SU-DHL-6 (cell line): ENCODE results near the gene MAST2.

Experiments used
- H2AFZ ChIP-seq: fragments of 200-600 bp; sonication (generic); 2 replicates; pipeline ENCODE4 v1.6.1; 2014; ENCODE audit warnings: low read depth, mild to moderate bottlenecking, moderate library complexity, mixed read lengths, antibody characterized with exemption, low read length; ENCODE audit not compliant: severe bottlenecking
- H3F3A ChIP-seq: fragments of 200-600 bp; shearing (Covaris generic); 2 replicates; pipeline ENCODE4 v1.6.0; 2016; ENCODE audit warnings: antibody characterized with exemption, mild to moderate bottlenecking; ENCODE audit not compliant: insufficient read depth
- H3K27ac ChIP-seq: fragments of 200-600 bp; sonication (generic); 2 replicates; pipeline ENCODE4 v1.5.1; 2016; ENCODE audit warnings: low read depth, mild to moderate bottlenecking, low read length, moderate library complexity, mixed read lengths
- H3K27me3 ChIP-seq: fragments of 200-600 bp; sonication (generic), shearing (Covaris generic); 2 replicates; pipeline ENCODE4 v1.6.0; 2014; ENCODE audit warnings: mild to moderate bottlenecking, low read length
- H3K36me3 ChIP-seq: fragments of 200-600 bp; sonication (generic); 2 replicates; pipeline ENCODE4 v1.6.1; 2014; ENCODE audit warnings: mild to moderate bottlenecking, low read length, mixed read lengths
- H3K4me2 ChIP-seq: fragments of 300-600, 200-600 bp; shearing (Covaris generic), sonication (generic); 2 replicates; pipeline ENCODE4 v1.6.0; 2014; ENCODE audit warnings: low read length, low read depth, mild to moderate bottlenecking; ENCODE audit not compliant: poor library complexity, severe bottlenecking
- H3K4me3 ChIP-seq: fragments of 200-600 bp; sonication (generic); 2 replicates; pipeline ENCODE4 v1.5.1; 2014; ENCODE audit warnings: antibody characterized with exemption, low read length, mild to moderate bottlenecking, mixed read lengths; ENCODE audit not compliant: insufficient read depth, poor library complexity, severe bottlenecking
- H3K79me2 ChIP-seq: fragments of 200-600 bp; sonication (generic); 2 replicates; pipeline ENCODE4 v1.6.1; 2014; ENCODE audit warnings: mild to moderate bottlenecking, low read length, moderate library complexity; ENCODE audit not compliant: insufficient read depth
- H3K9ac ChIP-seq: fragments of 200-600 bp; sonication (generic); 2 replicates; pipeline ENCODE4 v1.7.0; 2014; ENCODE audit warnings: mild to moderate bottlenecking, low read length
- H3K9me2 ChIP-seq: fragments of 200-600 bp; sonication (generic); replicated peaks from 2 replicates; pipeline ENCODE4 v1.6.1; 2014; ENCODE audit warnings: low read length; ENCODE audit not compliant: insufficient read depth
- H3K9me3 ChIP-seq: fragments of 200-600 bp; sonication (generic); 2 replicates; pipeline ENCODE4 v1.6.1; 2014; ENCODE audit warnings: low read length, mixed read lengths; ENCODE audit not compliant: insufficient read depth
- H4K20me1 ChIP-seq: fragments of 200-600 bp; sonication (generic); 2 replicates; pipeline ENCODE4 v1.6.1; 2014; ENCODE audit warnings: low read depth, mild to moderate bottlenecking, antibody characterized with exemption, low read length, moderate library complexity, mixed read lengths
- EZH2phosphoT487 ChIP-seq: fragments of 200-600 bp; sonication (generic), shearing (Covaris generic); conservative IDR thresholded peaks from 2 replicates; pipeline ENCODE4 v1.6.1; 2018; ENCODE audit warnings: mild to moderate bottlenecking, antibody characterized with exemption, low read length, moderate library complexity, mixed read lengths
- TF ChIP-seq, protein P1 (sequence below): fragments of 200-600 bp; sonication (generic); IDR thresholded peaks from one replicate; pipeline ENCODE4 v1.5.1; 2017; ENCODE audit warnings: antibody characterized with exemption, mild to moderate bottlenecking, low read length, moderate library complexity; ENCODE audit not compliant: insufficient read depth, poor library complexity, severe bottlenecking

MAST2 gene

DNA sequence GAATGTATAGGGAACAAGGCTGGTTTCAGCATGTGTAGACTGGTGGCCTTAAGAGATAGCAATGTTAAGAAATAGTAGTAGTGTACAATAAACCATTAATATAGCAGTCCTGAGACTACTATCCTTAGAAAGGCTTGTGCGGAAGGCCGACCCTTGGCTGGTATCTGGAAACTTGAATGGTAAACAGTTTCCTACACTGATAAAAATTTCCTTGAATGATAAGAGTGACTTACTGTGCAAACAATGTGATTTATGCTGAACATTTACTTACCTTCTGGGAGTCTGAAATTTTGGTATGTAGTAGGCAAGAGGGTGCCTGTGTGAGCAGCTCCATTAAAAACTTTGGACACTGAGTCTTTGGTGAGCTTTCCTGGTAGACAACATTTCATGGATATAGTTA is 44.7 kb downstream of the MAST2 start:
- H3K9me2 ChIP-seq = no peaks in the 10 kb centered on the region
- peaks cover 98% of the 10 kb centered on the region for H3K79me2 ChIP-seq
- H3K9me3 ChIP-seq = no peaks in the 10 kb centered on the region
- no peak overlapping the region for H3K27ac ChIP-seq
- no peak overlapping the region for H2AFZ ChIP-seq
- no peaks in the 10 kb centered on the region for H3K27me3 ChIP-seq
- H3K9ac ChIP-seq = no peak overlapping the region
- H3K4me3 ChIP-seq = no peak overlapping the region
- H3K36me3 ChIP-seq = peaks cover 20% of the 10 kb centered on the region
- TF ChIP-seq EZH2phosphoT487 = no peak
- TF ChIP-seq, protein P1, sequence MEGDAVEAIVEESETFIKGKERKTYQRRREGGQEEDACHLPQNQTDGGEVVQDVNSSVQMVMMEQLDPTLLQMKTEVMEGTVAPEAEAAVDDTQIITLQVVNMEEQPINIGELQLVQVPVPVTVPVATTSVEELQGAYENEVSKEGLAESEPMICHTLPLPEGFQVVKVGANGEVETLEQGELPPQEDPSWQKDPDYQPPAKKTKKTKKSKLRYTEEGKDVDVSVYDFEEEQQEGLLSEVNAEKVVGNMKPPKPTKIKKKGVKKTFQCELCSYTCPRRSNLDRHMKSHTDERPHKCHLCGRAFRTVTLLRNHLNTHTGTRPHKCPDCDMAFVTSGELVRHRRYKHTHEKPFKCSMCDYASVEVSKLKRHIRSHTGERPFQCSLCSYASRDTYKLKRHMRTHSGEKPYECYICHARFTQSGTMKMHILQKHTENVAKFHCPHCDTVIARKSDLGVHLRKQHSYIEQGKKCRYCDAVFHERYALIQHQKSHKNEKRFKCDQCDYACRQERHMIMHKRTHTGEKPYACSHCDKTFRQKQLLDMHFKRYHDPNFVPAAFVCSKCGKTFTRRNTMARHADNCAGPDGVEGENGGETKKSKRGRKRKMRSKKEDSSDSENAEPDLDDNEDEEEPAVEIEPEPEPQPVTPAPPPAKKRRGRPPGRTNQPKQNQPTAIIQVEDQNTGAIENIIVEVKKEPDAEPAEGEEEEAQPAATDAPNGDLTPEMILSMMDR = no peak
- no peak overlapping the region for H3K4me2 ChIP-seq
- no peaks in the 10 kb centered on the region; the same call in 1 of the 2 replicates for H4K20me1 ChIP-seq
- peaks cover 15% of the 10 kb centered on the region for H3F3A ChIP-seq

DNA sequence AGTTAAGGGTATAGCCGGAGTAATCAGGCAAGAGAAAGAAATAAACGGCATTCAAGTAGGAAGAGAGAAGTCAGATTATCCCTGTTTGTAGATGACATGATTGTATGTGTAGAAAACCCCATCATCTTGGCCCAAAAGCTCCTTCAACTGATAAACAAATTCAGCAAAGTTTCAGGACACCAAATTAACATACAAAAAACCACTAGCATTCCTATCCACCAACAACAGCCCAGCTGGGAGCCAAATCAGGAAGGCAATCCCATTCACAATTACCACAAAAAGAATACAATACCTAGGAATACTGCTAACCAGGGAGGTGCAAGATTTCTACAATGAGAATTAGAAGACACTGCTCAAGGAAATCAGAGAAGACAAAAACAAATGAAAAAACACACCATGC is 45.3 kb downstream of the MAST2 start:
- TF ChIP-seq, protein P1 = no peak
- no peak for TF ChIP-seq EZH2phosphoT487
- Histone ChIP-seq H3K36me3 (peaks cover 20% of the 10 kb centered on the region), H3K4me2 (no peak overlapping the region), H3K4me3 (no peak overlapping the region), H3K9me3 (no peaks in the 10 kb centered on the region), H3K9me2 (no peaks in the 10 kb centered on the region), H3K27me3 (no peaks in the 10 kb centered on the region), H3K27ac (no peak overlapping the region), H3F3A (peaks cover 10% of the 10 kb centered on the region; the same call in 1 of the 2 replicates), H2AFZ (no peak overlapping the region), H4K20me1 (no peaks in the 10 kb centered on the region; the same call in 1 of the 2 replicates), H3K79me2 (peaks cover 98% of the 10 kb centered on the region), H3K9ac (no peak overlapping the region)

DNA sequence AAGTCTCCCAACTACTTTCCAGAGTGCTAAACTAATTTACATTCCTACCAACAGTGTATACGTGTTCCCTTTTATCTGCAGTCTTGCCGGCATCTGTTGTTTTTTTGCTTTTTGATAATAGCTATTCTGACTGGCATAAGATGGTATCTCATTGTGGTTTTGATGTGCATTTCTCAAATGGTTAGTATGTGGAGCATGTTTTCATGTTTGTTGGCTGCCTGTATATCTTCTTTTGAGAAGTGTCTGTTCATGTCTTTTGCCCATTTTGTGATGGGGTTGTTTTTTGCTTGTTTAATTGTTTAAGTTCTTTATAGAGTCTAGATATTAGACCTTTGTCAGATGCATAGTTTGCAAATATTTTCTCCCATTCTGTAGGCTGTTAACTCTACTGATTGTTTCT is 46.6 kb downstream of the MAST2 start:
- no peak overlapping the region for H3K4me3 ChIP-seq
- peaks cover 8% of the 10 kb centered on the region; the same call in 1 of the 2 replicates for H3F3A ChIP-seq
- no peak for TF ChIP-seq EZH2phosphoT487
- TF ChIP-seq, protein P1 = no peak
- H3K9me2 ChIP-seq = no peaks in the 10 kb centered on the region
- H3K27me3 ChIP-seq = no peaks in the 10 kb centered on the region
- H2AFZ ChIP-seq = no peak overlapping the region
- H3K9ac ChIP-seq = no peak overlapping the region
- no peaks in the 10 kb centered on the region for H3K9me3 ChIP-seq
- peaks cover 98% of the 10 kb centered on the region for H3K79me2 ChIP-seq
- H4K20me1 ChIP-seq = no peaks in the 10 kb centered on the region; the same call in 1 of the 2 replicates
- H3K36me3 ChIP-seq = peaks cover 17% of the 10 kb centered on the region
- H3K4me2 ChIP-seq = no peak overlapping the region
- H3K27ac ChIP-seq = no peak overlapping the region
